HuH-7.5 (cell line): ENCODE data around the gene PPP1CA.

Source experiments
- DNase-seq: peaks from one replicate; pipeline ENCODE4 v3.0.0; 2011; ENCODE audit warnings: low spot score

PPP1CA gene

DNA sequence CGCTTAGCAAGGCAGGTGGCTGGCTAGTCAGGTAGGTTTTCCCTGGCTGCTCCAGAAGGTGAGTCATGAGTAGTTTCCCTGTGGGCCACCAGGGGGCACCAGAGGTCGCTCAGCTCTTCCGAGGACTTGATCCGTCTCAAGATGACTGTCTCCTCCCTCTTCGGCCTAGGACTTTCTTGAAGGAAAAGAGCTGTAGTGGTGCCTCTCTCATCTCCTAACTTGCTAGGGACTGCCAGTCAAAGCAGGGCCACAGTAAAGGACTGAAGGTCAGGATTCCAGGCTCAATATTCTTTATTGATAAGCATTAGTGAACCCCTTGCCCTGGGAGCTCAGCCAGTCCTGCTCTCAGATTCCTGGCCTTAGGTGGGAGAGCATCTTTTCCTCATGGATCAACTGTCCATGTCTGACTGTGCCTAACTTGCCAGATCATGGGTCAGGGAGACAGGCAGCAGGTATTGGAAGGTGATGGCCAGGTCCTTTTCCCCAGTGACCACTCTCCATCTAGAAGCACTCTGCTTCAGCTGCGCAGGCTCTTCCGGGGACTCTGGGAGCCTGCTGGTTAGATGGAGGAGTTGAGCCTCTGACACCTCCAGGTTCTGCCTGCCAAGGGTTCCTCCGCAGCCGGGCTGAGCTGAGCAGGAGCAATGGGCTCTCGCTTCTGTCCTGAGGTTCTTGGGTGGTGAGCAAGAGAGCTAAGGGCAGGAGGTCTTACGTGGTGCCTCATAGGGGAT is 50.2 kb downstream of the PPP1CA start:
- peak; percentile 96 for DNase-seq

DNA sequence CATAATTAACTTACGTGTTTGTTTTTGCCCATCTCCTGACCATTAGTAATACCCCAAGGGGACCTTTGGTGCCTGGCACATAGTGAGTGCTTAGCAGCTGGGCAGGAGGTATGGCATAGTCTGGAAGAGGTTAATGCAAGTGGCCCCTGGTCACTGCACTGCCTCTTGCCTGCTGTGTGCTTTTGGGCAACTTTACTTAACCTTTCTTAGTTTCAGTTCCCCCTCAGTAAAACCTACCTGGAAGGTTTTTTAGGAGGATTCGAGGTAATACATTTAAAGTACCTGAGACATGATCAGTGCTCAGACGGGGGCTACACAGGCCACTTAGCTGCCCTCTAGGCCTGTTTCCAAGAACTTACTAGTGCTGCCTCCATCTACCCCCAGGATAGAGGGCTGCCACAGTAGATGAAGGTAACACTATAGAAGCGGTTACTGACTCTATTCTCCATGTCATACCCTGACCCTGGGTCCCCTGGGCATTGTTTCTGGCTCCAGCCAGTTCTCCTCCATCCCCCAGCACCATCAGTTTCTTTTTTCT is 51.7 kb downstream of the PPP1CA start:
- no peak for DNase-seq

DNA sequence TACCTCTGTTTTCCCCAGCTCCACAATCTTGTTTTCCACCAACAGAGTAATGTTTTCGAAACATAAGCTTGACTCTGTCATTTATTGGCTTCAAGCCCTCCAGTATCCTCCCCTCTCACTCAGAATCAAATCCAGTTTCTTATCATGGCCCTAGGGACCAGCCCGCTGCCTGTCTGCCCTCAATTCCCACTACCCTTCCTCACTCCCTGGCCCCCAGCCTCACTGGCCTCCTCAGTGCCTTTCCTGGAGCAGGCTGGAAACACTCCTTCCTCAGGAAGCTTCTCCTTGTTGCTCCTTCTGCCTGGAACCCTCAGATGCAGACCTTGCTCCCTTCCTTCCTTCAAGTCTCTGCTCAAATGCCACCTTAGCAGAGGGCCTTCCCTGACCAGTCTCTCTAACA is 52.2 kb downstream of the PPP1CA start:
- no peak for DNase-seq

DNA sequence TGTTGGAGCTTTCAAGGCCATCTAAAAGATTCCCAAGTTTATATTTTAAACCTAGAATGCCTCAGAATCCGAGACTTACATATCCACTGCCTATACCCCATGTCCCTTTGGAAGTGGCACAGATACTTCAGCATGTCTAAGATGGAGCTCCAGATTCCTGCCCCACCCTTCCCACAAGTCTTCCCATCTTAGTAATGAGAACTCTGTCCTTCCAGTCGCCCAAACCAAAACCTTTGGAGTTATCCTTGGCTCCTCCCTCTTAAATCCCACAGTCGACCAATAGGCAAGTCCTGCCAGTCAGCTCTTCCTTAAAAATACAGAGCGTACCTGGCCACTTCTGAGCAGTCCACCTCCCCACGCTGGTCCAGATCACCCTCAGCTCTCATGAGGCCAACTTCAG is 52.6 kb downstream of the PPP1CA start:
- DNase-seq = no peak
